ENCODE measurements around the gene MAL.
A peak's percentile ranks its signal among the peaks of the same experiment; 100 is the strongest.
"Not testable (repeated sequence)": the region's sequence is repeated elsewhere in the genome, so short reads cannot be mapped to it uniquely, and the experiment has no call there.

Gene MAL

DNA sequence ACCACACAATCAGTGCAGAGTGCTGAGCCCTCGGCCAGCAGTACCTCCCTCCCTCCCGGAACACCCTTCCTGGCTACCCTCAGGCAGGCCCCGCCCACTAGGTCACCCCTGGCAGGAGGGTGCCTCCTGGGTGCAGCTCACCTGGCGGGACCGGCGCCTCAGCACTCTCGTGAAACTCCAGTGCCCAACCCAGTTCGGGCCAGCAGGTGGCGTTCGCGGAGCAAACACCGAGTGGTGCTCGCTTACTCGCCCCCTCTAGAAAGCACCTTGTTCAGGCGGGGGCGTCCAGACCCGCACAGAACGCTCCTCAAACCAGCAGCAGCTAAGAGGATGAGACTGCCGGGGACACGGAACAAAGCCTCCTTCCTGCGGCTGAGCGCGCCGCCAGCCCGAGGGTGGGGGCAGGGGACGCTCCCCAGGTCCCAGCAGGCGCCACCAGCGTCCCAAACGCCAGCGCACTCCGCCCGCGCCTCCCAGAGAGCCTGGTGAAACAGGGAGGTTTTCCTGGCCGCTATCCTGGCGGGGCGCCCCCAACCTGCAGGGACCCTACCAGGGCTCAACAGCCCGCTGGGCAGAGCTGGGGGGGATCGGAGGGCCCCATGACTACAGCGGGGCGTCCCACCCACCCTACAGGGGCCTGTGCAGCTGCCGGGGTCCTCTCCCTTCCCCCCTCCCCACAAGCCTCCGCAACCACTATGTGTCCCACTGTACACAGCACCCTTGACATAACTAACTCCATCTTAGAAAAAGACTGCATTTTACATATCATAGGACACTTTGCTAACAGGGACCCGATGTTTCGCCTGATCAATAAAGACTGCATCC lies 51.4 kb downstream of the MAL start:
- DNase-seq (ENCODE audit: low read depth): peak; percentile 83
- Histone ChIP-seq H3K9ac (ENCODE audit: low read length) (no peak overlapping the region), H3K9me3 (ENCODE audit: control insufficient read depth, low read length) (no peaks in the 10 kb centered on the region), H3K4me3 (ENCODE audit: low read length) (peak overlapping the region; percentile 73), H3K4me1 (ENCODE audit: control insufficient read depth, insufficient read depth, low read length) (peaks cover 4% of the 10 kb centered on the region), H3K36me3 (ENCODE audit: control insufficient read depth, insufficient read depth, low read length, severe bottlenecking) (no peaks in the 10 kb centered on the region), H3K27me3 (replicated peaks; ENCODE audit: control insufficient read depth, insufficient read depth, low read length) (peaks cover 55% of the 10 kb centered on the region)

DNA sequence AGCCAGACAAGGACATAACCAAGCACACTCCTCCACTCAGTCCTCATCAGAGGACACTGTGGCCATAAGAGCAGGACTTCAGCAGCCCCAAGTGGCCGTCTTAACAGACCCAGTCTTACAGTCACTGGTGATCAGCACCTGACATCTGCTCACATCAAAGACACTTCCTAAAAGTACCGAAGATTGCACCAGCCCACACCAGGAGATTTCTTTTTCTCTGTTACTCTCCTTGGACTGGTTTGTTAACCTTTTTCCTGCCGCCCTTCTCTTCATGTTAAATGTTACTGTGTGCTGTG lies 52.0 kb downstream of the MAL start:
- H3K9me3 ChIP-seq (ENCODE audit: control insufficient read depth, low read length): no peaks in the 10 kb centered on the region
- peaks cover 50% of the 10 kb centered on the region for H3K27me3 ChIP-seq (replicated peaks; ENCODE audit: control insufficient read depth, insufficient read depth, low read length)
- H3K4me1 ChIP-seq (ENCODE audit: control insufficient read depth, insufficient read depth, low read length): peaks cover 4% of the 10 kb centered on the region
- H3K4me3 ChIP-seq (ENCODE audit: low read length): no peak overlapping the region
- no peaks in the 10 kb centered on the region for H3K36me3 ChIP-seq (ENCODE audit: control insufficient read depth, insufficient read depth, low read length, severe bottlenecking)
- H3K9ac ChIP-seq (ENCODE audit: low read length): no peak overlapping the region
- no peak for DNase-seq (ENCODE audit: low read depth)

DNA sequence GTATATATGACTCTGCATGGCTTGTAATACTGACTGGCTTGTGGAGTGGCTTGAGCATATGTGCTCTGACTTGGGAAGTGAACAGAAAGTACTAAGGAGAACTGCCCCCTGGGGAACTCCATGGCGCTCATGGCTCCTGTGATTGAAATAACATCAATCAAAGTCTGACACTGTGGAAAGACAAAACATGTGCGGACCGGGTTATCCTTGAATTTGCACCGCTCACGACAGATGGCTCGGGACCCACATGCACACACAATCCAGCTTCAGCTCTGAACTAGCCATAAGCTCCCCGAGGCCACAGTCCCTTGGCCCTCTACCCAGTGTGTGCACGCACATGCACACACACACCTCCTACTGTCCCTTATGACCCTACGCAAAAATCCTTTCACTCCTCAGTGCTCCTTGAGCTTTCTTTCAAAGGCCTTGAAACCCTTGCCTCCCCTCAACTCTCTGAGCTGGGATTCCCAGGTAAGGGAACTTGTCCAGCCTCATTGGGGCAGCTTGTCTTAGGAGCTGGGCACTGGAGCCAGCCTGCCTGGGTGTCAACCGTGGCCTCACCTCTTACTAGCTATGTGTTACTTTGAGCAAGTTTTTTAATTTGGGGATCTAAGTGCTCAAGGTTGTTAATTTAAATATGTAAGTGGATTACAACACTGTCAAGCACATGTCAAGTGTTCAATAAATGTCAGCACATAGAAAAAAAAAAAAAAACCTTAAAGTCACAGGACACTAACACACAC lies 52.5 kb downstream of the MAL start:
- Histone ChIP-seq H3K9ac (ENCODE audit: low read length) (no peak overlapping the region), H3K9me3 (ENCODE audit: control insufficient read depth, low read length) (no peaks in the 10 kb centered on the region), H3K4me1 (ENCODE audit: control insufficient read depth, insufficient read depth, low read length) (peaks cover 4% of the 10 kb centered on the region), H3K36me3 (ENCODE audit: control insufficient read depth, insufficient read depth, low read length, severe bottlenecking) (no peaks in the 10 kb centered on the region), H3K27me3 (replicated peaks; ENCODE audit: control insufficient read depth, insufficient read depth, low read length) (peaks cover 44% of the 10 kb centered on the region), H3K4me3 (ENCODE audit: low read length) (no peak overlapping the region)
- no peak for DNase-seq (ENCODE audit: low read depth)

DNA sequence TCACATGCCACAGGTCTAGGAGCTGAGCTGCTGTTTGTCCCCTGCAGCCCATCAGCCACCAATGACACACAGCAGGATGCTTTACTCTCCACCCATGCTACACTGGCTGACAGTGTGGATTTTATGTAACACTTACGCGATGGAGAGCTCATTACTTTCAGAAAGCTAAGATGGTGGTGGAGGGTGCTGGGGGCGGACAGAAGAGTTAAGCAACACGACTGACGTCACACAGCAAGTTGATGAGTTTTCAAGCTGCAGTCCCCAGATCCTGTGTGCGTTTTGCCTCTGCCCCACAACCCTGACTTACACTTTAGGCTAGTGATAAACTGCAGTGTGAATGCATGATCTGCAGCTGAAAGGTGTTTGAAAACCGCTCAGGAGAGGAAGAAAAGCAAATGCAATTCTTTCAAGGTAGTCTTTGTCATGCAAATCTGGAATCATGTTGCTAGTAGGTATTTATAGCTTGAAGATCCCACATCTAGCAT lies 53.7 kb downstream of the MAL start:
- DNase-seq (ENCODE audit: low read depth): no peak
- Histone ChIP-seq H3K4me1 (ENCODE audit: control insufficient read depth, insufficient read depth, low read length) (peaks cover 4% of the 10 kb centered on the region), H3K4me3 (ENCODE audit: low read length) (no peak overlapping the region)

DNA sequence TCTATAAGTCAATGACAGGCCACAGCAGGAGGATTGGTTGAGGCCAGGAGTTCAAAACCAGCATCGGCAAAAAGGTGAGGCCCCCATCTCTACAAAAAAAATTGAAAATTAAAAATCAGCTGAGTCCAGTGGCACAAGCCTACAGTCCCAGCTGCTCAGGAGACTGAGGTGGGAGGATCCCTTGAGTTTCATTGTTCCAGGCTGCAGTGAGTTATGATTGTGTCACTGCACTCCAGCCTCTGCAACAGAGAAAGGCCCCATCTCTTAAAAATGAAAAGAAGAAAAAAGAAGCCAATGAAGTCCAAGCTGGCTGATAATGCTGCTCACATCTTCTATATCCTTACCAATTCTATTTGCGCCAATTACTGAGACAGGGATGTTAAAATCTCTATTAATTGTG lies 57.0 kb downstream of the MAL start:
- Histone ChIP-seq H3K9me3 (ENCODE audit: control insufficient read depth, low read length) (no peaks in the 10 kb centered on the region), H3K4me3 (ENCODE audit: low read length) (no peak overlapping the region), H3K27me3 (replicated peaks; ENCODE audit: control insufficient read depth, insufficient read depth, low read length) (peaks cover 7% of the 10 kb centered on the region), H3K9ac (ENCODE audit: low read length) (no peak overlapping the region), H3K4me1 (ENCODE audit: control insufficient read depth, insufficient read depth, low read length) (no peaks in the 10 kb centered on the region), H3K36me3 (ENCODE audit: control insufficient read depth, insufficient read depth, low read length, severe bottlenecking) (peaks cover 30% of the 10 kb centered on the region)
- DNase-seq (ENCODE audit: low read depth): no peak

More for the DNA sequence above, 53.7 kb downstream of the MAL start:
- Histone ChIP-seq H3K9ac (ENCODE audit: low read length) (no peak overlapping the region), H3K9me3 (ENCODE audit: control insufficient read depth, low read length) (no peaks in the 10 kb centered on the region), H3K36me3 (ENCODE audit: control insufficient read depth, insufficient read depth, low read length, severe bottlenecking) (peaks cover 1% of the 10 kb centered on the region), H3K27me3 (replicated peaks; ENCODE audit: control insufficient read depth, insufficient read depth, low read length) (peaks cover 32% of the 10 kb centered on the region)

DNA sequence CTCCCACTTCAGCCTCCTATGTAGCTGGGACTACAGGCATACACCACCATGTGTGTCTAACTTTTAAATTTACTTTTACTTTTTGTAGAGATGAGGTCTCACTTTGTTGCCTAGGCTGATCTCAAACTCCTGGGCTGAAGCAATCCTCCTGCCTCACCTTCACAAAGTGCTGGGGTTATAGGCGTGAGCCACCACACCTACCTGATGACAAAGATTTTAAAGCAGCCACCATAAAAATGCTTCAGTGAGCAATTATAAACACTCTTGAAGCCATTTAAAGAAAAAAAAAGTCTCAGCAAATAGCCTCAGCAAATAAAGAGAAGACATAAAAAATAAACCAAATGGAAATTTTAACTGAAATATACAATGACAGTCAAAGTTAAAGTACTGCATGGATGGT lies 60.5 kb downstream of the MAL start:
- no peak overlapping the region for H3K4me3 ChIP-seq (ENCODE audit: low read length)
- DNase-seq (ENCODE audit: low read depth): no peak
- H3K36me3 ChIP-seq (ENCODE audit: control insufficient read depth, insufficient read depth, low read length, severe bottlenecking): peaks cover 58% of the 10 kb centered on the region

DNA sequence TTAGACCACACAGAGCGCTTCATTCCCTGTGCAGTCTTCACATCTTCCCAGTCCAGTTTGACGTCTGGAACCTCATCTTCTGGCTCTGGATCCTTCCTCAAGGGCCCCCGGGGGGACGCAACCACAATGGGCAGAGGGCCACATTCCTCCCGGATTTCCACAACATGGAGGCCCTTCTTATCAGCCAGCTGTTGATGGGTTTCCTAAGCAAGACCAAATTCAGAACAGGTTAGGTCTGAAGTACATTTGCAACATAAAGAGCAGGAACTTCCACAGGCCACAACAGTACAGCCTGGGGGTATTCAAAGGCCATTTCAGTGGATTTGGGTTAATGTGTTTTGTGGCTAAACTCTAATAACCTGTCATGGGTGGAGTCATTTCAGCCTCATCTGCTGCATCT lies 61.9 kb downstream of the MAL start:
- no peaks in the 10 kb centered on the region for H3K4me1 ChIP-seq (ENCODE audit: control insufficient read depth, insufficient read depth, low read length)
- DNase-seq (ENCODE audit: low read depth): no peak
- H3K36me3 ChIP-seq (ENCODE audit: control insufficient read depth, insufficient read depth, low read length, severe bottlenecking): peaks cover 72% of the 10 kb centered on the region
- no peak overlapping the region for H3K4me3 ChIP-seq (ENCODE audit: low read length)
- H3K27me3 ChIP-seq (replicated peaks; ENCODE audit: control insufficient read depth, insufficient read depth, low read length): no peaks in the 10 kb centered on the region
- no peak overlapping the region for H3K9ac ChIP-seq (ENCODE audit: low read length)
- no peaks in the 10 kb centered on the region for H3K9me3 ChIP-seq (ENCODE audit: control insufficient read depth, low read length)

More for the DNA sequence above, 60.5 kb downstream of the MAL start:
- Histone ChIP-seq H3K9ac (ENCODE audit: low read length) (no peak overlapping the region), H3K9me3 (ENCODE audit: control insufficient read depth, low read length) (no peaks in the 10 kb centered on the region), H3K27me3 (replicated peaks; ENCODE audit: control insufficient read depth, insufficient read depth, low read length) (no peaks in the 10 kb centered on the region), H3K4me1 (ENCODE audit: control insufficient read depth, insufficient read depth, low read length) (no peaks in the 10 kb centered on the region)

DNA sequence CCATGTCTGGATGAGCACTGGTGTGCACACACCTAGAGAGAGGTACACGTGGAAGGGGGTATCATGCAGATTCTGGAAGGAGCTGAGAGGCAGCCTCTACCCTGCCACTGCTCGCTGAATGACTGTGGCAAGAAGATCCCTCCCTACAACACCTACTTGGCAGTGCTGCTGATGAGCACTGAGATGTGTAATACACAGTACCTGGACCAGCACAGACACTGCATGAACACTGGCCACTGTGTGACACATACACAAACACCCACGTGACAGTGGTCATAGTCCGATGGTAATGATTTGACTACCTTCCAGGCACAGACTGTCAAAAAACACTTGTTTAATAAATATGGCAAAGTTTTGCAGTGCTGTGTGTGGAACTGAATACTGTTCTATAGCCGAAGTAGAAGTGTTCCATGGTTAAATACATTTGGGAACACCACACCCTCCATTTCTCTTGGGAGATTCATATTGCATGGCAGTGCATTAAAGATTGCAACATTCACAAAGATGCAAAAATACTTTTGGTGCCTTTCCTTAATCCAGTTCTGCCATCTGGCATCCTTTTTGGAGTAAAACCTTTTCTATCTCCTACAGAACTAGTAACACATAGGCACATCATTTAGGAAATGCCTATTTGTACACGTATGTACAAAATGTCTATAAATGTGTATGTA lies 66.5 kb downstream of the MAL start:
- Histone ChIP-seq H3K9ac (ENCODE audit: low read length) (no peak overlapping the region), H3K4me1 (ENCODE audit: control insufficient read depth, insufficient read depth, low read length) (no peaks in the 10 kb centered on the region), H3K36me3 (ENCODE audit: control insufficient read depth, insufficient read depth, low read length, severe bottlenecking) (peaks cover 64% of the 10 kb centered on the region)

DNA sequence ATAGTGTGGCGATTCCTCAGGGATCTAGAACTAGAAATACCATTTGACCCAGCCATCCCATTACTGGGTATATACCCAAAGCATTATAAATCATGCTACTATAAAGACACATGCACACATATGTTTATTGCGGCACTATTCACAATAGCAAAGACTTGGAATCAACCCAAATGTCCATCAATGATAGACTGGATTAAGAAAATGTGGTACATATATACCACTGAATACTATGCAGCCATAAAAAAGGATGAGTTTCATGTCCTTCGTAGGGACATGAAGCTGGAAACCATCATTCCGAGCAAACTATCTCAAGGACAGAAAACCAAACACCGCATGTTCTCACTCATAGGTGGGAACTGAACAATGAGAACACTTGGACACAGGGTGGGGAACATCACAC lies 72.8 kb downstream of the MAL start:
- H3K27me3 ChIP-seq (replicated peaks; ENCODE audit: control insufficient read depth, insufficient read depth, low read length); H3K9ac ChIP-seq (ENCODE audit: low read length): not testable (repeated sequence)
- peaks cover 52% of the 10 kb centered on the region for H3K36me3 ChIP-seq (ENCODE audit: control insufficient read depth, insufficient read depth, low read length, severe bottlenecking)

More for the DNA sequence above, 66.5 kb downstream of the MAL start:
- no peak overlapping the region for H3K4me3 ChIP-seq (ENCODE audit: low read length)
- H3K9me3 ChIP-seq (ENCODE audit: control insufficient read depth, low read length): no peaks in the 10 kb centered on the region
- peak; percentile 77 for DNase-seq (ENCODE audit: low read depth)
- H3K27me3 ChIP-seq (replicated peaks; ENCODE audit: control insufficient read depth, insufficient read depth, low read length): no peaks in the 10 kb centered on the region

DNA sequence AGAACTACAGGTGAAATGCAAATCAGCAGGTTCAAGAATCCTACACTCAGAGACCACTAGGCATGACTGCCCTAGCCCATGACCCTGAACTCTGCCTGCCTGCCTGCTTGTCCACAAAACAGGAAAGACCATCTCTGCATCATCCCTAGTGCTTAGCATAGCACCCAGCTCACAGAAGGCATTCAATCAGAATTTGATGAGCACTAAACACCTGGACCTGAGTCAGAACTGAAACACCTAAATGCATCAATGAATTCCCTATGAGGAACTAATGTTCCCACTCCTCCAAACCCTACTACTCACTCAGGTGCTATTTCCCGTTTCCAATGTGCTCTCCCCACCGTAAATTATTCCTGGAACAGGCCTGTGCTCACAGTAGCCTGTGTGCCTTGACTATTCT lies 74.4 kb downstream of the MAL start:
- Histone ChIP-seq H3K27me3 (replicated peaks; ENCODE audit: control insufficient read depth, insufficient read depth, low read length) (no peaks in the 10 kb centered on the region), H3K4me3 (ENCODE audit: low read length) (no peak overlapping the region), H3K4me1 (ENCODE audit: control insufficient read depth, insufficient read depth, low read length) (peaks cover 5% of the 10 kb centered on the region), H3K9me3 (ENCODE audit: control insufficient read depth, low read length) (no peaks in the 10 kb centered on the region), H3K36me3 (ENCODE audit: control insufficient read depth, insufficient read depth, low read length, severe bottlenecking) (peaks cover 59% of the 10 kb centered on the region), H3K9ac (ENCODE audit: low read length) (no peak overlapping the region)
- no peak for DNase-seq (ENCODE audit: low read depth)

More for the DNA sequence above, 72.8 kb downstream of the MAL start:
- H3K4me3 ChIP-seq (ENCODE audit: low read length); H3K4me1 ChIP-seq (ENCODE audit: control insufficient read depth, insufficient read depth, low read length); DNase-seq (ENCODE audit: low read depth); H3K9me3 ChIP-seq (ENCODE audit: control insufficient read depth, low read length): not testable (repeated sequence)

Measured in adipocyte (in vitro differentiated cells).